Muscle of leg (tissue), 11 donors: ENCODE results near the gene FBXW5. TPM values are rescaled to one million over a fixed set of nuclear protein-coding genes. Genes with fewer than 3 reads are reported as not detected.

Experiments
- DNase-seq: peaks from one replicate; pipeline ENCODE4 v3.0.0; 2013
- H3K27ac ChIP-seq: one replicate; pipeline ENCODE4 v1.5.1; 2013; ENCODE audit warnings: mild to moderate bottlenecking, low read length, control low read depth
- H3K27me3 ChIP-seq: one replicate; pipeline ENCODE4 v1.6.1; 2013; ENCODE audit warnings: low read length; ENCODE audit not compliant: control insufficient read depth, insufficient read depth
- H3K36me3 ChIP-seq: one replicate; pipeline ENCODE4 v1.6.1; 2013; ENCODE audit warnings: low read length; ENCODE audit not compliant: control insufficient read depth, insufficient read depth
- H3K4me1 ChIP-seq: one replicate; pipeline ENCODE4 v1.6.1; 2013; ENCODE audit warnings: low read length; ENCODE audit not compliant: control insufficient read depth, insufficient read depth
- H3K4me3 ChIP-seq: one replicate; pipeline ENCODE4 v1.5.1; 2013; ENCODE audit warnings: low read length, control low read depth
- H3K9me3 ChIP-seq: replicated peaks from 2 replicates; pipeline ENCODE4 v1.6.1; 2013; ENCODE audit warnings: low read depth, low read length; ENCODE audit not compliant: control insufficient read depth
- WGBS: methylation state at CpG from one replicate; pipeline ENCODE4 v1.1.5; 2013; ENCODE audit warnings: missing lambda C conversion rate; ENCODE audit not compliant: insufficient coverage; 5-methylcytosine and 5-hydroxymethylcytosine counted together
- polyA plus RNA-seq, 8 donors: library from polyadenylated mRNA; unstranded; fragments of 120-200 nt; gene quantifications; one replicate each; pipeline versions ENCODE4 v1.2.1 to v1.2.3, GENCODE V29; 2013; ENCODE audit warnings: inconsistent platforms in 1 of 8, low replicate concordance in 1 of 8; ENCODE audit not compliant: insufficient read length in 8 of 8, insufficient read depth in 1 of 8
- total RNA-seq: library from RNA; stranded (reverse); fragments of 120-200 nt; gene quantifications from one replicate; pipeline ENCODE4 v1.2.4, GENCODE V29; 2013

The FBXW5 gene
- total and polyA plus RNA-seq, 9 donors, result 39.9 to 54.8 (median 45.3) TPM

DNA sequence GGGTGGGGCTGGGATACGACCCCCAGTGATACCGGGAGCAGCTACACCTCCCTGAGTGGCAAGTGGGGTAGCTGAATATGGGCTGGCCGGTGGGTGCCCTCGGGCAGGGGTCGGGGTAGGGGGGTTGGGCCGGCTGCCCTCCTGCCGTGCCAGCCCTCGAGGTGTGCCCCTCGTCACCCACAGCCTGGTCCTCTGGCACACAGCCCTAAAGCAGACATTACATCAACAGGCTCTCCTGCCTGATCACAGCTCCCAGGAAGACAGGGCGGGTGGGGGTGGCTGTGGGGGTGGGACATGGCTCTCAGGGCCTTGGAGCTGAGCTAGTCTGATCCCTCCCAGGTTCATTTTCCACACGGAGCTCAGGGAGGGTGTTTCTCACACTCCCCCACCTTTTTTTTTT lies 23.2 kb downstream of the FBXW5 start:
- Histone ChIP-seq H3K4me3 (no peak overlapping the region), H3K4me1 (peaks cover 2% of the 10 kb centered on the region), H3K27me3 (no peaks in the 10 kb centered on the region), H3K9me3 (no peaks in the 10 kb centered on the region), H3K27ac (no peak overlapping the region), H3K36me3 (peaks cover 61% of the 10 kb centered on the region)
- no peak for DNase-seq
- 100% methylated on average over 1 of the region's 11 CpGs for WGBS

DNA sequence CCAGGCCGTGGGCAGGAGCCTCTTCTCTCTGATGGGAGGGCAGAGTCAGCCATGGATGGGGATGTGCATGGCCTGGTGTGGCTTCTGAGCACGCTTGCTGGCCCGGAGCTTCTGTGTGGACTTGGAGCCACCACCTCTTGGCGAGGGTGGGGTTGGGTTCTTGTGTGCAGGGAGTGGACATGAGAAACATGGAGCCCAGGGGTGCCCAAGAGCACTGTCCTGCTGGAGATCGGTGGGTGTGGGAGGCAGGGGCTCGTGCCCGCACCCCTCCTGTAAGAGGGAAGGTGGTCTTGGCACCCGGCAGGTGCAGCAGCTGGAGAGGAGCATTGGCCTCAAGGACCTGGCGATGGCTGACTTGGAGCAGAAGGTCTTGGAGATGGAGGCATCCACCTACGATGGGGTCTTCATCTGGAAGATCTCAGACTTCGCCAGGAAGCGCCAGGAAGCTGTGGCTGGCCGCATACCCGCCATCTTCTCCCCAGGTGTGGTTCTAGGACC lies 23.8 kb downstream of the FBXW5 start:
- WGBS, result 98% methylated on average over 12 of the region's 14 CpGs
- no peak for DNase-seq
- no peaks in the 10 kb centered on the region for H3K27me3 ChIP-seq
- H3K27ac ChIP-seq, result no peak overlapping the region
- H3K9me3 ChIP-seq, result no peaks in the 10 kb centered on the region
- no peak overlapping the region for H3K4me3 ChIP-seq
- peaks cover 2% of the 10 kb centered on the region for H3K4me1 ChIP-seq
- H3K36me3 ChIP-seq, result peaks cover 63% of the 10 kb centered on the region

DNA sequence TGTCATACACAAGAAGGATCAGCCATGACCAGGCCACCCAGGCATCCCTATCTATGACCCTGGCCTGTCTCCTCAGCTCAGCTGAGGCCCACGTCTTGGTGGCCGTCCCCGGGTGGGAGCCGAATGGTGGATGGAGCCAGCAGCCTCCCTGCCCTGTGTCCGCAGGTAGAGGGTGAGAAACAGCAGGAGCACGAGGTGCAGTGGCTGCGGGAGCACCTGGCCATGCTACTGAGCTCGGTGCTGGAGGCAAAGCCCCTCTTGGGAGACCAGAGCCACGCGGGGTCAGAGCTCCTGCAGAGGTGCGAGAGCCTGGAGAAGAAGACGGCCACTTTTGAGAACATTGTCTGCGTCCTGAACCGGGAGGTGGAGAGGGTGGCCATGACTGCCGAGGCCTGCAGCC lies 24.5 kb downstream of the FBXW5 start:
- Histone ChIP-seq H3K9me3 (no peaks in the 10 kb centered on the region), H3K4me1 (no peaks in the 10 kb centered on the region), H3K27ac (no peak overlapping the region), H3K4me3 (no peak overlapping the region), H3K36me3 (peaks cover 63% of the 10 kb centered on the region), H3K27me3 (no peaks in the 10 kb centered on the region)
- DNase-seq, result no peak
- 97% methylated on average over 15 of the region's 15 CpGs for WGBS

DNA sequence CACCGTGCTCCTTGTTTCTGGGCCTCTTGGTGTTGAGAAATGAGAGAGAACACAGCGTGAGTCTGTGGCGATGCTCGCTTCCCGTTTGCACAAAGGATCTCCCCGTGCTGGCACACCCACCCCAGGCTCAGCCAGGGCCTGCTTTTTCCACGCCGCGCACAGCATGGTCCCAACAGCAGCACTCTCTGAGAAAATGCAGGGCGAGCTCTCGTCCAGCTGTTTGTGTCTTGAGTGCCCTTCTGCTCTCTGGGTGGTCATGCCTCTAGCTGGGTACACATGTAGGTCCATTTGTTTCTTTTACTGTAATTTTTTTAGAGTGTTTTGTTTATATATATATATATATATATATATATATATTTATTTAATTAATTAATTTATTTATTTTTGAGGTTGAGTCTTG lies 26.6 kb downstream of the FBXW5 start:
- H3K27me3 ChIP-seq, result no peaks in the 10 kb centered on the region
- DNase-seq, result no peak
- no peaks in the 10 kb centered on the region for H3K4me1 ChIP-seq
- WGBS, result 89% methylated on average over 11 of the region's 11 CpGs
- H3K4me3 ChIP-seq, result no peak overlapping the region
- H3K36me3 ChIP-seq, result peaks cover 66% of the 10 kb centered on the region
- H3K9me3 ChIP-seq, result no peaks in the 10 kb centered on the region
- no peak overlapping the region for H3K27ac ChIP-seq

DNA sequence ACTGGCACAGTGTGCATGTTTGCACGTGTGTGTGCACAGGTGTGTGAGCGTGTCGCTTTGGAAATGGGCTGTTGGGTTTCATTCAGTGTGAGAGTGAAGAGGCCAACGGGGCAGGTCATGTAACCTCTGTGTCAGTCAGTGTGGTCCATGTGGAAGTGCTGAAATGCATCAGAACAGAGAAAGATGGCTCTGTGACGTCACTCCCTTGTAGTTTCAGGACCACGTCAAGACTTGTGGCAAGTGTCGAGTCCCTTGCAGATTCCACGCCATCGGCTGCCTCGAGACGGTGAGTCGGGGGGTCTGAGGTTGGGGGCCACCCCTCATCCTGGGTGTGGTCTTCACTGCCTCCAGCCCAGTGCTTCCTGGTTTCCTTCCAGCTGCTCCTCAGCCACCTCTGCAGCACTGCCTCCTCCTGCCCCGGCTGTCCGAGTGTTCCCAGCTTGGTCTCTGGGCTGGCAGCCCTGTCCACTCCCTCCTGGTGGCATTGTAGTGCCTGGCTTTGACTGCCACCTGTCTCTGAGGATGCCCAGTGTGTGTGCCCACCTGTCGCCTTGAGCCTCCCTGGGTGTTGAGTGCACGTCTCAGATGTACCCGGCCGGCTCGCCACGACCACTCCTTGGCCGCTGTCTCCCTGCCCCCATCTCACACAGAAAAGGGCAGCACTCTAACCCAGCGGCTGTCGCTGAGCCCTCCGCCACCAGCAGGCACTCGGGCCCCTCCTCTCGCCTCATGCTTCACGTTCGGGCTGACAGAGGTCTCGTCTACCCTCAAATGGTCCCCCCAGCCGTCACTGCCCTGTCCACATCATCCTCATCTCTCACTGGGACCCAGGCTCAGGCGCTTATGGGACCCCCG lies 28.0 kb downstream of the FBXW5 start:
- H3K4me3 ChIP-seq, result no peak overlapping the region
- H3K27me3 ChIP-seq, result no peaks in the 10 kb centered on the region
- no peak for DNase-seq
- no peaks in the 10 kb centered on the region for H3K9me3 ChIP-seq
- H3K4me1 ChIP-seq, result no peaks in the 10 kb centered on the region
- 88% methylated on average over 32 of the region's 32 CpGs for WGBS
- H3K36me3 ChIP-seq, result peaks cover 57% of the 10 kb centered on the region
- H3K27ac ChIP-seq, result no peak overlapping the region

DNA sequence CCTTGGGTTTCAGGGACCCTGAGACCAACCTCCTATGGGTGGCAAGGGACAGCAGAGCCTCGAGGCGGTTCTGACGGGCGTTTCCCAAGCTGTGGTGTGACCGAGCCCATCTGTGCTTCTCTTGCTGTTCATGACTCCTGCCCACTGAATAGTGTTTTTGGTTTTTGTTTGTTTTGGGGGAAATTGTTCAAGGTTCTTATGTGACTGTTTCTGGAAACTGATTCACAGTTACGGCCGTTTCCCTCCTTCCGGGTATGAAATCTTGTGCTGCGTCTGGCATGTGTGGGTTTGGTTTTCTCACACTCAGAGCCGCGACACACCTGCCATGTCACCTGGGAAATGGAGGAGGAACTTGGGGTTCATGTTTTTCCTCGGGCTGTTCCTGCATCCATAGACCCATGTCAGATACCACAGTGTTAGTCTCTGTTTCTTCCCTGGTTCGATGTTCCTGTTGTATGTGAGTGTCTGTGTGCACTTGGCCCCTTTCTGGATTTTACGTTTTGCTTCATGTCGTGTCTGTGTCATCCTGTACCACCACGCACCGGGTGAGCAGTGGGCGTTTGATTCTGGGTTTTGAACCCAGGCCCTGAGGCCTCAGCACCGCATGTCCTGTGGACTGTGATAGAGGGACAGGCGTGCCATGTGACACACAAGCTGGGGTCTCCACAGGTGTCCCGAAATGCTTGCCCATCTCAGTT lies 28.8 kb downstream of the FBXW5 start:
- Histone ChIP-seq H3K4me3 (no peak overlapping the region), H3K9me3 (no peaks in the 10 kb centered on the region), H3K27me3 (no peaks in the 10 kb centered on the region), H3K4me1 (no peaks in the 10 kb centered on the region), H3K36me3 (peaks cover 54% of the 10 kb centered on the region), H3K27ac (no peak overlapping the region)
- 84% methylated on average over 20 of the region's 21 CpGs for WGBS
- no peak for DNase-seq

DNA sequence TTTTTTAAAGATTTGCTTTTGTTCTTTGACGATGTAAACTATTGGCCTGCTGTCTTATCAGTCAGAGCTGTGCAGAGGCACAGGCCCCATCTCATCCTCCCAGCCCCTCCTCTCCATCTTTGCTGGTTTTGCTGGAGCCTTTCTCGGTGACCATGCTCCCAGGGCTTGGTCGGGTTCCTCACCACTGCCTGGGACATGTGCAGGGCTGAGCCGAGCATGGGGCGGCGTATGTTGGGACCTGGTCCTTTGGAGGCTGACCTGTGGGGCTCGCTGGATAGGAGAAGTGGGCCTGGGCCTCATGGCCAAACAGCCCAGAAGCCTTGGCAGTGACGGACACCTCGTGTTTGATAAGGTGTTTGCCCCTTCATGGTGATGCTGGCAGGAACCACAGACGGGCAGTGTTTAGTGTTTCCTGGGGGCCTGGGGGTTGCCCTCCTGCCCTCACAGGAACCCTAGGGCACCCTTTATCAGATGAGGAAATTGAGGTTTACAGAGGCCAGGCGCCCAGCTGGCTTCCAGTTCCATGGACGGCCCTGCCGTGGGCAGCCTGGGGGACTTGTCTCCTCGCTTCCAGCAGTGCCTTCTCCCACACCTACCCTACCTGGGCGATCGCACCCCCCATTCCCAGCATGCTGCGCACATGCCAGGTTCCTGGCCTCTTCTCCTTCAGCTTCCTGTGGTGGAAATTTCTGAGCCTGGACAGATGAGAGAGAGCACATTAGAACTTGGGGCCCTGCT lies 30.7 kb downstream of the FBXW5 start:
- Histone ChIP-seq H3K9me3 (no peaks in the 10 kb centered on the region), H3K27me3 (no peaks in the 10 kb centered on the region), H3K36me3 (peaks cover 61% of the 10 kb centered on the region), H3K4me3 (no peak overlapping the region), H3K4me1 (no peaks in the 10 kb centered on the region), H3K27ac (no peak overlapping the region)
- DNase-seq, result no peak
- WGBS, result 88% methylated on average over 9 of the region's 17 CpGs

DNA sequence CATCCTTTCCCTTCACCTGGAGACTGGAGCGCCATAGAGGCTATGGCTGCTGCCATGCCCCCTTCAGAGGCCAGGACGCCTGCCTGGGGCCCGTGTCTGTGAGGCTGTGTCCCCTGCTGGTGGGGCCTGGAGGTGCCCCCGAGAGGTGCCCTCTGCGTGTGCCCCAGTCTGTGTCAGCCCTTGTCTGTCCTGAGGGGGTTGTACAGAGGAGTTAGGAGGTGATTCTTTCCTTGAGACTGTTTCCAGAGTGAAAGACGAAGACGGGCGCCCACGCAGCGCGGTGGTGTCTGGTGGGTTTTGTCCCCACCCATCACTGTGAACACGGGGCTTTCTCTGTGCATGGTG lies 33.7 kb downstream of the FBXW5 start:
- H3K27ac ChIP-seq, result no peak overlapping the region
- H3K36me3 ChIP-seq, result peaks cover 66% of the 10 kb centered on the region
- no peaks in the 10 kb centered on the region for H3K27me3 ChIP-seq
- H3K4me1 ChIP-seq, result no peaks in the 10 kb centered on the region
- 88% methylated on average over 12 of the region's 12 CpGs for WGBS
- no peak for DNase-seq
- no peaks in the 10 kb centered on the region for H3K9me3 ChIP-seq
- H3K4me3 ChIP-seq, result no peak overlapping the region

GRCh38 chr9:136910197-136910900 lies 34.2 kb downstream of the FBXW5 start:
- Histone ChIP-seq H3K27ac (no peak overlapping the region), H3K27me3 (no peaks in the 10 kb centered on the region), H3K4me1 (no peaks in the 10 kb centered on the region), H3K4me3 (no peak overlapping the region), H3K36me3 (peaks cover 61% of the 10 kb centered on the region), H3K9me3 (no peaks in the 10 kb centered on the region)
- WGBS, result 93% methylated on average over 9 of the region's 12 CpGs
- no peak for DNase-seq
